Measurements from ENCODE around the gene RPAIN. TPM values are rescaled to one million over a fixed set of nuclear protein-coding genes. Genes with fewer than 3 reads are reported as not detected.
A peak's percentile ranks its signal among the peaks of the same experiment; 100 is the strongest.

RPAIN gene
- total RNA-seq, 1 experiment from 2014 or later = 46.1 TPM

DNA sequence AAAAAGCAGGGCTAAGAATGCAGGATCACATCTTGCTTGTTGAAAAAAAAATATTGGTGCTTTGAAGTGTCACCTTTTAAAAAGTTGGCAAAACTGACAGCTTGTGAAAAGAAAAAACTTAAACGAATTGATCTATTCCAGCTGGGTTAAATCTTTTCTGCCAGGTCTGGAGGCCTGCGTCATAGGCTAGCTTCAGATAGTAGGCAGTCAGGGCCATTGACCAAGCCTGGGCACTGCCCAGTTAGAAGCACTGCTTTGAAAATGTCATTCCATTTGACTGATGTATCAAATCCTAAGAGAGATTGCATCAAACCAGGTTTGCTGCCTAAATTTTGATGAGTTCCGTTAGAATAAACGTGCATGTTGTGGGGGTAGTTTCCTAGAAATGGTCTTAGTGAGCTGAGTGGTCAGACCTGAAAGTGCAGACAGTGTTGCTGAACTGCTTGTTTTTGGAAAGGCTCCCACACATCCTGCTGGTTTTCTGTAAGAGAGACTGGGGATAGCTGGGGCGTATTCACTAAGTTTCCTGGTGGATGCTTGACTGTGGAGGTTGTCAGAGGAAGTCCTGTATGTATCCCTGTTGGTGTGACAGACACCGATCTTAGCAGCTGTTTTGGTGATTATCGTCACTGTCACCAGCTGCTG lies 39.4 kb upstream of the RPAIN start:
- Histone ChIP-seq H3K27me3 (ENCODE audit: low read length) (no peaks in the 10 kb centered on the region), H3K79me2 (ENCODE audit: low read length) (no peaks in the 10 kb centered on the region), H3F3A (ENCODE audit: low read length, unreplicated experiment) (no peaks in the 10 kb centered on the region), H3K4me1 (ENCODE audit: insufficient read depth, low read length) (peaks cover 7% of the 10 kb centered on the region), H3K4me2 (ENCODE audit: low read length) (no peak overlapping the region), H3K36me3 (ENCODE audit: low read depth, low read length) (peaks cover 43% of the 10 kb centered on the region), H3K27ac (ENCODE audit: low read length) (no peak overlapping the region), H3K9me3 (ENCODE audit: low read length) (no peaks in the 10 kb centered on the region), H3K9me2 (replicated peaks; ENCODE audit: low read length) (no peaks in the 10 kb centered on the region), H2AFZ (ENCODE audit: low read length) (no peak overlapping the region), H3K9ac (ENCODE audit: low read length) (no peak overlapping the region), H3K4me3 (ENCODE audit: low read length) (no peak overlapping the region), H4K20me1 (ENCODE audit: low read length) (no peaks in the 10 kb centered on the region)
- ChIA-PET CTCF (no interaction called here), POLR2A (ENCODE audit: unreplicated experiment) (no interaction called here)
- intact Hi-C loops (cut with micrococcal nuclease) = no loop called here
- DNase-seq (no peak), ATAC-seq (no peak)
- TF ChIP-seq, protein P1, sequence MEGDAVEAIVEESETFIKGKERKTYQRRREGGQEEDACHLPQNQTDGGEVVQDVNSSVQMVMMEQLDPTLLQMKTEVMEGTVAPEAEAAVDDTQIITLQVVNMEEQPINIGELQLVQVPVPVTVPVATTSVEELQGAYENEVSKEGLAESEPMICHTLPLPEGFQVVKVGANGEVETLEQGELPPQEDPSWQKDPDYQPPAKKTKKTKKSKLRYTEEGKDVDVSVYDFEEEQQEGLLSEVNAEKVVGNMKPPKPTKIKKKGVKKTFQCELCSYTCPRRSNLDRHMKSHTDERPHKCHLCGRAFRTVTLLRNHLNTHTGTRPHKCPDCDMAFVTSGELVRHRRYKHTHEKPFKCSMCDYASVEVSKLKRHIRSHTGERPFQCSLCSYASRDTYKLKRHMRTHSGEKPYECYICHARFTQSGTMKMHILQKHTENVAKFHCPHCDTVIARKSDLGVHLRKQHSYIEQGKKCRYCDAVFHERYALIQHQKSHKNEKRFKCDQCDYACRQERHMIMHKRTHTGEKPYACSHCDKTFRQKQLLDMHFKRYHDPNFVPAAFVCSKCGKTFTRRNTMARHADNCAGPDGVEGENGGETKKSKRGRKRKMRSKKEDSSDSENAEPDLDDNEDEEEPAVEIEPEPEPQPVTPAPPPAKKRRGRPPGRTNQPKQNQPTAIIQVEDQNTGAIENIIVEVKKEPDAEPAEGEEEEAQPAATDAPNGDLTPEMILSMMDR (conservative IDR thresholded peaks at IDR 0.05; ENCODE audit: low read depth, low read length) = no peak
- no peak for TF ChIP-seq EZH2phosphoT487 (IDR thresholded peaks at IDR 0.05; ENCODE audit: borderline replicate concordance, low read length)
- TF ChIP-seq EZH2 (IDR thresholded peaks at IDR 0.05; ENCODE audit: low read length, unreplicated experiment) = no peak
- no TSS peak for BruUV-seq (replicated peaks)

DNA sequence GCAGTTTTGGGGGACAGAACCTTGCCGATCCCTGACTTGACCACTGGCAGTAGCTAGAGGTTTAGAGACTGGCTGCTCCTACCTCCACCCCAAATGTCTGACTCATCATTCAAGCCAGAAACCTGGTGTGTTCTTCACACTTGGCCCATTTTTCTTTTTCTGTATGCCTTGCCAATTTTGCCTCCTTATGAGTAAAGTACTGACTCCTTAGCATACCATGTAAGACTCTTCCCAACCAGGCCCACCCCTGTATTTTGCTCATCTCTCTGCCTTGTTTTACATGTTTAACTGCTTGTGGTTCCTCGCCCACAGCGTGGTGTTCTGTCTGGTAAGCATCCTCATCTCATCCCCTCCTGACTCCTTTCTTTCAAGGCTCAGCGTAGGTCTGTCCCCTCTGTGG lies 38.4 kb upstream of the RPAIN start:
- intact Hi-C loops (cut with micrococcal nuclease) = no loop called here
- ChIA-PET CTCF (interaction anchor here (1.1 kb wide), 1 partner anchor 58 kb away, joined by 3 read pairs; the partner anchor contains the start of gene C1QBP), POLR2A (ENCODE audit: unreplicated experiment) (no interaction called here)

DNA sequence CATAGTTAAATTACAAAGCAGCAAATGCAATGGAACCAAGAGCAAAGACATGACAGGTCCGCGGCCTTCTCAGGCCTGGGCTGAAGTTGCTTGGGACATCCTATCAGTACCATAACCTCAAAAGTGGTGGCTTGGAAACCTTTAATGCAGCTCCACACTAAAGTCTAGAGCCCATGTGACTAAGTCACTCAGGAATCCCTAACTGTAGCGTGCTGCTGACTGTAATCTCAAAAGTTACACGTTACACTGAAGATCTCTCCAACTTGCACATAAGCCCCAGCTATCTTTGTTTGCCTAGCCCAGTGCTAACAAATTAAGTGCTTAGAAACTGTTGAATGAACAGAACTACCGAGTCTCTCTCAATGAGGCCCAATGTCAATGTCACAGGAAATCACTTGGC lies 28.3 kb upstream of the RPAIN start:
- Histone ChIP-seq H3K79me2 (ENCODE audit: low read length) (no peaks in the 10 kb centered on the region), H3K9ac (ENCODE audit: low read length) (no peak overlapping the region), H3K27me3 (ENCODE audit: low read length) (no peaks in the 10 kb centered on the region), H3K4me1 (ENCODE audit: insufficient read depth, low read length) (no peaks in the 10 kb centered on the region), H3F3A (ENCODE audit: low read length, unreplicated experiment) (no peaks in the 10 kb centered on the region), H3K4me2 (ENCODE audit: low read length) (no peak overlapping the region), H2AFZ (ENCODE audit: low read length) (no peak overlapping the region), H3K27ac (ENCODE audit: low read length) (no peak overlapping the region), H3K9me2 (replicated peaks; ENCODE audit: low read length) (no peaks in the 10 kb centered on the region), H3K4me3 (ENCODE audit: low read length) (no peak overlapping the region), H3K36me3 (ENCODE audit: low read depth, low read length) (peaks cover 38% of the 10 kb centered on the region), H3K9me3 (ENCODE audit: low read length) (no peaks in the 10 kb centered on the region), H4K20me1 (ENCODE audit: low read length) (no peaks in the 10 kb centered on the region)
- ATAC-seq (no peak), DNase-seq (no peak)
- TF ChIP-seq EZH2 (IDR thresholded peaks at IDR 0.05; ENCODE audit: low read length, unreplicated experiment) (no peak), EZH2phosphoT487 (IDR thresholded peaks at IDR 0.05; ENCODE audit: borderline replicate concordance, low read length) (no peak)
- TF ChIP-seq, protein P1 (conservative IDR thresholded peaks at IDR 0.05; ENCODE audit: low read depth, low read length) = no peak
- BruUV-seq (replicated peaks) = no TSS peak
- POLR2A ChIA-PET (ENCODE audit: unreplicated experiment) = interaction anchor here (0.7 kb wide), 1 partner anchor 44 kb away, joined by 3 read pairs; no protein-coding TSS in a partner anchor
- CTCF ChIA-PET = no interaction called here
- intact Hi-C loops (cut with micrococcal nuclease) = no loop called here

More for the DNA sequence above, 38.4 kb upstream of the RPAIN start:
- peaks cover 51% of the 10 kb centered on the region for H3K36me3 ChIP-seq (ENCODE audit: low read depth, low read length)
- H4K20me1 ChIP-seq (ENCODE audit: low read length) = no peaks in the 10 kb centered on the region
- no peak overlapping the region for H3K27ac ChIP-seq (ENCODE audit: low read length)
- DNase-seq (peak; percentile 46), ATAC-seq (peak; percentile 77)
- no peaks in the 10 kb centered on the region for H3K9me3 ChIP-seq (ENCODE audit: low read length)
- no peaks in the 10 kb centered on the region for H3K9me2 ChIP-seq (replicated peaks; ENCODE audit: low read length)
- H3K9ac ChIP-seq (ENCODE audit: low read length) = no peak overlapping the region
- H2AFZ ChIP-seq (ENCODE audit: low read length) = no peak overlapping the region
- TF ChIP-seq EZH2phosphoT487 (IDR thresholded peaks at IDR 0.05; ENCODE audit: borderline replicate concordance, low read length) (no peak), EZH2 (IDR thresholded peaks at IDR 0.05; ENCODE audit: low read length, unreplicated experiment) (no peak)
- TF ChIP-seq, protein P1 (conservative IDR thresholded peaks at IDR 0.05; ENCODE audit: low read depth, low read length) = no peak
- no TSS peak for BruUV-seq (replicated peaks)
- H3K27me3 ChIP-seq (ENCODE audit: low read length) = no peaks in the 10 kb centered on the region
- no peak overlapping the region for H3K4me2 ChIP-seq (ENCODE audit: low read length)
- peaks cover 7% of the 10 kb centered on the region for H3K4me1 ChIP-seq (ENCODE audit: insufficient read depth, low read length)
- H3F3A ChIP-seq (ENCODE audit: low read length, unreplicated experiment) = no peaks in the 10 kb centered on the region
- H3K79me2 ChIP-seq (ENCODE audit: low read length) = no peaks in the 10 kb centered on the region
- no peak overlapping the region for H3K4me3 ChIP-seq (ENCODE audit: low read length)
